HG02840 (cell line): Measurements from ENCODE around the gene YAF2.
"Not testable (repeated sequence)": the region's sequence is repeated elsewhere in the genome, so short reads cannot be mapped to it uniquely, and the experiment has no call there.

Experiments used
- ATAC-seq: cut with Tn5 transposase; IDR thresholded peaks from one replicate; pipeline ENCODE4 v1.9.1; 2021; ENCODE audit warnings: mild to moderate bottlenecking, moderate library complexity, moderate number of reproducible peaks; ENCODE audit not compliant: unreplicated experiment, low FRiP score

The YAF2 gene

DNA sequence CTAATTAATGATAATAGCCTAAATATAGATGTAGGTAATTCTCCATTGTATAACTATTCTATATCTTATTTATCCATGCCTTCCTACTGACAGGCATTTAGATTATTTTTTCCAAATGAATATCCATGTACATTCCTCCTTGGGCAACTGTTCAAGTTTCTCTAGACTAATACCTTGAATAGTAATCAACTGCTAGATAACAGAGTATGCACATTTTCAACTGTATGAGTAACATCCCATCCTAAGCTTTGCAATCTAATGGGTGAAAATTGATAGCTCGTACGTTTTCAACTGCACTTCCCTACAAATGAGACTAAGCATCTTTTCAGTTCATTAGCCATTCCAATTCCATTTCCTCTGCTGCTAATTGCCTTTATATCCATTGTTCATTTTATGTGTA, 37.0 kb downstream of the YAF2 start:
- ATAC-seq, result no peak

DNA sequence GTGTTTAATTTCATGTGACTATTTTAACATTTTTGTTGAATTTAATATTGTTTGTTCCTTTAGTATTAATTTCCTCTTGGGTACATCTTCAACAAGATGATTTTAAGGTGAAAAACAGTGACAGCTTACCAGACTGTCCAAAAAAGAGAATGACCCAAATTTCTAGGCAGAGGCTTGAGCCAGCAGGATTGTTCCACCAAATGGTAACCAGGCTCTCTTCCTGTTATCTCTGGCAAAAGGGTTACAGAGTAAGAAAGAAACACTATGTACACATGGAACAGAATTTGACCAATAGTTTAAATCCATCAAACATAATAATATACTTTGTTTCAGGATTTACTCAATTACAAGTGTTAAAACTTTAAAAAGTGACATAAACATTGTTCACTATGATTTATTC, 39.0 kb downstream of the YAF2 start:
- no peak for ATAC-seq

DNA sequence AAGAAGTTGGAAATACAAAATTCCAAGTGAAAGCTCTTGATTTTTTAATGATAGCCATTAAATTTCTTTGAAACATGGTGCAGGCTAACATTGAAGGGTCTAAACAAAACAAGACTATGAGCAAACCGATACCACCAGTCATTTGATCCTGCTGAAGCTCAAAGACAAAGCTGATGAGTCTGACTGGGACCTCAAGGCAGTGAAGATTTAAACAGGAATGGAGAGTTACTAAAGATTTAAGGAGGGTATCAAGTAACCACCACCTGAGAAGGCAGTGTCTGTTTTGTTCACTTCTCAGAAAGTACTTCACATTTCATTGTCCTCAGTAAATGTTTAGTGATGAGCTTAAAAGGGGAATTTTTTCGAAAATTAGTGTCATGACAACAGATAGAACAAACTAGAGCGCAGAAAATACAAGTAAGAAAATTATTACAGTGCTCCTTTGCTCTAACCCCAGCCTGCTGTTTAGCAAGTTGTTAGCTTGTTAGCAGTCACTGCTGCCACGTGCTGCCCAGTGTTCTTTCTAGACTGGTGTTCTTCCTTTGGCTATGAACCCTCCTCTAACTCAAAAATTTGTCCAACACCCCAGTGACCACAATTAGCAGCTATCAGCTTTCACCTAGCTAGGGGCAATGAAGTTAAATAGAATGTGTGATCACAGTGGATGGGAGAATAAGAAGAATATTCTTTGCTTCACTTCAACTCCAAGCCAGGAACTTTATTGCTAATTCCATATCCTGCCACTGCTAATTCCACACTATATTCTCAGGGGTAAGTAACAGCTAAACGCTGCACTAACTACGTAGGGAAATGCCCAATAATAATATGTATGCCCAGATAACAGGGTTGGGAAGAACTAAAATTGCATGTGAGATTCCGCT, 41.1 kb downstream of the YAF2 start:
- no peak for ATAC-seq

DNA sequence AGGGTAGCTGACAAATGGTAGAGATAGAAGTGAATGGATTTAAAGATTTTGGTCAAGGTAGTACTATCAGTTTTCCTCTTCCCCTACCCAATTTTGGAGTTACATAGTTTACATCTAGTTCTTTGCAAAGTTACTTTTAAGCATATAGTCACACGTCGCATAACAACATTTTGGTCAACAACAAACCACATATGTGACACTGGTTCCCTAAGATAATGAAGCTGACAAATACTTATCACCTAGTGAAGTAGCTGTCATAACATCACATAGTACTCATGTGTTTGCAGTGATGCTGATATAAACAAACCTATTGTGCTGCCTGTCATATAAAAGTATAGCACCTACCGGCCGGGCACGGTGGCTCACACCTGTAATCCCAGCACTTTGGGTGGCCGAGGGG, 45.4 kb downstream of the YAF2 start:
- no peak for ATAC-seq

DNA sequence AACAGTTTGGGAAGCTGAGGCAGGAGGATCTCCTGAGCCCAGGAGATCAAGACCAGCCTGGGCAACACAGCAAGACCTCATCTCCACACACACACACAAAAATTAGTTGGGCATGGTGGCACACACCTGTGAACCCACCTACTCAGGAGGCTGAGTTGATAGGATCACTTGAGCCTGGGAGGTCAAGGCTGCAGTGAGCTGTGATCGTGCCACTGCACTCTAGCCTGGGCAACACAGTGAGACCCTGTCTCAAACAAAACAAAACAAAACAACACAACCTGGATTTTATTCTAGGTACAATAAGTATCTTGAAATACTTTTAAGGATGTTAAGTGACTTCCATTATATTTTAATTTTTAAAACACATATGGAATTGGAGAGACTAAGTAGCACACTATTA, 45.8 kb downstream of the YAF2 start:
- ATAC-seq, result no peak

DNA sequence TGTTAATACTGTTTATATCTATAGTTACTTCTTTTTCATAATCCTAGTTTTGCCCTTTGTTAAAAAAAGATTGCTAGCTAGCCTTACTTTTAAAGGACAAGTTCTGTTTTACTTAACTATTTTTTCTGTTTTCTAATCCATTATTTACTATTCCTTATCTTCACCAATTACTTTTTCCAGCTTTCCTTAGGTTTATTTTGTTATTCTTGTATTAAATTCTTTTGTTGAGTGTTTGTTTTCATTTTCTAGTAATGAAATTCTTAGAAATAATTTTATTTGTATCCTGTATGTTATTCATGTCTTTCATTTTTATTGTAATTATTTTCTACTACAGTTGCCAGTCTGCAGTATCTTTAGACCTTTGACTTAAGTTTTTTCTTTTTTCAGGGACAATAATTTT, 47.7 kb downstream of the YAF2 start:
- ATAC-seq, result no peak

DNA sequence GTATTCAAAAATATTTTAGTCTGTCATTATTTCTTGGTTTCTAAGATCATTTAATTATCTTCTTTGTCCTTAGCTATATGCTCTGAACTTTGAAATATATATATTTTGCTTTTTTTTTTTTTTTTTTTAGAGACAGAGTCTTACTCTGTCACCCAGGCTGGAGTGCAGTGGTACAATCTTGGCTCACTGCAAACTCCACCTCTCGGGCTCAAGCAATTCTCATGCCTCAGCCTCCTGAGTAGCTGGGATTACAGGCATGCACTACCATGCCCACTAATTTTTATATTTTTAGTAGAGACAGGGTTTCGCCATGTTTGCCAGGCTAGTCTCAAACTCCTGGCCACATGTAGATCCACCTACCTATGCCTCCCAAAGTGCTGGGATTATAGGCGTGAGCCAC, 49.8 kb downstream of the YAF2 start:
- ATAC-seq, result not testable (repeated sequence)

DNA sequence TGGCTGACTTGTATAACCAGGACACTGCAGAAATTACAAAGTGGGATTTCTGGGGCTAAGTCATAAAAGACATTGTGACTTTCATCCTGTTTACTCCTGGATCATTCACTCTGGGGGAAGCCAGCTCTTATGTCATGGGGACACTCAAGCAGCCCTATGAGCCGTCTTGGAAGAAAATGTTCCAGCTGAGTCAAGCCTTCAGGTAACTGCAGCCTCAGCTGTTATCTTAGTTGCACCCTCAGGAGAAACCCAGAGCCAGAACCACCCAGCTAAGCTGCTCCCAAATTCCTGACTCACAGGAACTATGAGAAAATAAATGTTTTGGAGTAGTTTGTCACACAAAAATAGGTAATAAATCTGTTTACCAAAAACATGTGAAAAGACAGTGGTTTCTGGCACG, 50.2 kb downstream of the YAF2 start:
- no peak for ATAC-seq

DNA sequence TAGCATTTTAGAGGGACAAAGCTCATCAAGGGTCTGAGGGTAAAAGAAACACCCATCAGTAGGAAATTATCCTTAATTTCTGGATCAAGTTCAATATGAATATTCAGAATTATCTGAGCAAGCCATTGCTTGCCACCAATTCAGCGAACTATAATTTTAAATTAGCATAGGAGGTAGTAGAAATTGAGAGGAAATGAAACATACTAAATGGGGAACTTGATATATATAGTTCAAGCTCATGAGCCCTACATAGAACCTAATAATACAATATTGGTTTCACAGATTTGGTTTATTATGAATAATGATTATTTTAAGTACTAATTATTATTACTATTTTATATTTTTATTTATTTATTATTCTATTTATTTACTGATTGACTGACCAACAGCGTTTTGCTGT, 51.3 kb downstream of the YAF2 start:
- ATAC-seq, result no peak

DNA sequence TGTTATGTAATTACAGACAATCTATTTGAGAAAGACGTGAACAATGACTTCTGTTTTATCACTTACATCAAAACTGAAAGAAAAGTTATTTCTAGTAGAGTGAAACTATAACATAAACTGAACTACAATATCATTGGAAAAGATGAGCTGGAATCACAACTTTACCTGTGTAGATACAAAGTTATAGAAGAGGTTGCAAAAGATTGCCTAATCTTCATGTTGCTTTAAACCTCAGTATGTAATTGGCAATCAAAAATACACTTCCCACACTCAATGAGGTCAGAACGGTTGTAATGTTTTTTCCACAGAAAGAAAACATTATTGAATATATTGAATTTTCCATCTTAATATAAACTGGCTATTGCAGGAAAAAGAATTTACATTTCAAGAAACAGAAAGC, 55.7 kb downstream of the YAF2 start:
- no peak for ATAC-seq

DNA sequence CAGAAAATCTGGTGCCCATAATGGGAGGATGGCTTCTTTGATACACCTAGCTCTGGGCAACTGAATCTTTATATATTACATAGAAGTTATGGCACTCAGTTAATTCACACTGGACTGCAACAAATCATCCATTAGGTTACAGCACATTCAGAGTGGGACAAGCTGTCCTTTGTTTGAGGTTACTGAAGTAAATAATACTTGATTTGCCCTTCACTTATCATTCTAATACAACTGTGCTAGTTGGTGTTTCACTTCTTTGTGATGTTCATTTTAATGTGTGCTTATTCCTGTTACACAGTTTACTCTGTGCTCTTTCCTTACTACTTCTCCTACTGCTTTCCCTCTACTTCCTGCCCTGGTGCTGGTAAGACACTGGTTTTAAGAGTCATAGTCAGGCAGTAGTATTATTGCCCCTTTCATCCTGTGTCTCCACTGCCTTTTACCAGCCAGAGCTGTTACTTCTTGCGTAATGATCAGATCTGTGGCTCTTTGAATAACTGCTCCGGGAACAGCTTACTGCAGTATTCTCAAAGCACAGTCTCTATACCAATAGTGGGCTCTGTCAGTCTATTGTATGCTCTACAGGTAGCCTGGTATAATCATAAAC, 57.0 kb downstream of the YAF2 start:
- ATAC-seq, result no peak

DNA sequence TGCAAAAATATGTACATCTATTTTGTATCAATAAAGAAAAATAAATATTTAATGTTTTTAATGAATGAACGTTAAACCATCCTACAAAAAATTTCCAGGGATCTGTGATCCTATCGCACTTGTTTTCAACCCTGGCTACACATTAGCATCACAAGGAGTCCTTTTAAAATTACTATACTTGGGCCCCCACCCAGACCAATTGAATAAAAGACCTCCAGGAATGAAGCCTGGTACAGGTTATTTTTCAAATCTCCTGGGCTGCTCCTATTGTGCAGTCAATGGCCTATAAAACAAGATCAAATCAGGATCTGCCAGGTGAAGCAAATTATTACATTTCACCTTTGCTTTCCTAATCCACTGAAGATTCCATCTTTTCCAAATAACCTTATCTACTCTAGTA, 59.9 kb downstream of the YAF2 start:
- ATAC-seq, result no peak

DNA sequence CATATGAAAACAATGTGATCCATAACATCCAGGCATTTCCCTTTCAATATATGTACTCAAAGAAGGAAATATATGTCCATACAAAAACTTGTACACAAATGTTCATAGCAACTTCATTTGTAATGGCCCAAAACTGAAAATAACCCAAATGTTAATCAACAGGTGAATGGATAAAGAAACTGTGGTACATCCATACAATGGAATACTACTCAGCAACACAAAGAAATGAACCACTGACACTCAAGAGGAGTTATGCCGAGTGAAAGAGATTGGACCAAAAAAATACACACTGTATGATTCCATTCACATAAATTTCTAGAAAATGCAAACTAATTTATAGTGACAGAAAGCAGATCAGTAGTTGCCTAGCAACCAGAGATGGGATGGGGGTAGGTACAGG, 63.1 kb downstream of the YAF2 start:
- no peak for ATAC-seq

DNA sequence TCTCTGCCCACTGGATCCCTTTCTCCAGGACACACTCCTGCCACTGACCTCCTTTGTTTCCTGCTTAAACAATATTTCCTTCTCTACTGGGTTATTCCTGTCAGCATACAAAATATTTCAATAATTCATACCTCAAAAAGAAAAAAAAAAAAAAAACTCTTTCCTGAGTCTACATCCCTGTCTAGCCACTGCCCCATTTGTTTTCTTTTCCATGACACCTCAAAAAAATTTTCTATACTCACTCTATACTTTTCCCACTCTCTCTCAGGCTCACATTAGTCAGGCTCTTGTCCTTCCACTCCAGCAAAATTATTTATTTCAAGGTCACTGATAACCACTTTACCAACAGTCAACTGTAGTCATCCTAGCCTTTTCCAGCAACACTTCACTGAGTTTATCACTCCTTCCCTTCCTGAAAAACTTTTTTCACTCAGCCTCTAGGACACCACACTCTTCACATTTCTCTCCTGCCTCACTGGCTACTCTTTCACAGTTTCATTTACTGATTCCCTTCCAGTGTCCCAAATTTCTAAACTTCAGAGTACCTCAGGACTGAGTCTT, 64.0 kb downstream of the YAF2 start:
- ATAC-seq, result no peak

DNA sequence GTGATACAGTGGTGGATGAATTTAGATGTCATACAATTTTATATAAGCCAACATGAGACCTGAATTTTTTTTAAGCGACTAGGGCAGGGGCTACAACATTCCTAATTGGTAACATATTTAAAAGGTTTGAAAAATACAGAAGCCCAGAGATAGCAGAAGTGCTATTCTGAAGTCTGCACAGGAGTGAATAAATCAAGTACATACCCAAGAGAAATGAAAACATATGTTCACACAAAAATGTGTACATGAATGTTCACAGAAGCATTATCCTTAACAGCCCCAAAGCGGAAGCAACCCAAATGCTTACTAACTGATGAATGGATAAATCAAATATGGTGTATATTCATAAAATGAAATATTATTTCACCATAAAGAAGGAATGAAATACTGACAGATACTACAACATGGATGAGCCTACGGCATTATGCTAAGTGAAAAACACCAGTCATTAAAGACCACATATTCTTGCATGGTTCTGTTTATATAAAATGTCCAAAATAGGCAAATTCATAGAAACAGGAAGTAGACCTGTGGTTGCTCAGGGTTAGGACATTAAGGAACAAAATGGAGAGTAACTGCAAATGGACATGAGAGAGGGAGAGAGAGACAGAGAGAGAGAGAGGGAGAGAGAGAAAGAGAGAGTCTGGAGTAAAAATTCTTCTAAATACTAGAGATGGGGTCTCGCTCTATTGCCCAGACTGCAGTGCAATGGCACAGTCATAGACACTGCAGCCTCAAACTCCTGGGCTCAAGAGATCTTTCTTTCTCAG, 65.4 kb downstream of the YAF2 start:
- ATAC-seq, result no peak

DNA sequence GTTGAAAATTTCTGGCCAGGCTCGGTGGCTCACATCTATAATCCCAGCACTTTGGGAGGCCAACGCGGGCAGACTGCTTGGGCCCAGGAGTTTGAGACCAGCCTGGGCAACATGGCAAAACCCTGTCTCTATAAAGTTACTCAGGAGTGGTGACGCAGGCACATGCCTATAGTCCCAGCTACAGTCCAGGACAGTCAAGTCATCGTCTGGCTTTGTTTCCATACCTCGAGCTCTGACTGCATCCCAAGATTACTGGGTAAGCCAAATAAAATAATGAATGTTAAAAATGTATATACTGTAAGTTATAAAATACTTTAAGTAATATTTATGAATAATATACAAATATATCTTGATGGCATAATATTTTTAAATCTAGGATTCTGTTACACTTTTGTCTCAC, 70.3 kb downstream of the YAF2 start:
- no peak for ATAC-seq

DNA sequence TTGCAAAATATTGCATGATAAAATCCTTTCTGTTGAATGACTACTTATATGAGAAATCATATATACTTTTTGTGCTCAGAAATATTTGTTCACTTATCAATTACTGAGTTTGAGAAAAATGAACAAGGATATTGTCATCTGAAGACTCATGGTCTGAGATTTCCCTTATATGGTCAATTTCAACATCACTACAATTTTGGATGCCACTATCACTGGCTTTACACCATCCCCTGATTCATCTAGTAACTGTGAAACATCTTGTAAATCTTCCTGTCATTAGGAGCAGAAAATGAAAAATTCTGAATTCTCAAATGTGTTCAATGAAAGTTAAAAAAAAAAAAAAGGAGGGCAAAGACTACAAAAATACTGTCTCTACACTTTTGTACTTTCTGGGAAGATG, 71.5 kb downstream of the YAF2 start:
- no peak for ATAC-seq

DNA sequence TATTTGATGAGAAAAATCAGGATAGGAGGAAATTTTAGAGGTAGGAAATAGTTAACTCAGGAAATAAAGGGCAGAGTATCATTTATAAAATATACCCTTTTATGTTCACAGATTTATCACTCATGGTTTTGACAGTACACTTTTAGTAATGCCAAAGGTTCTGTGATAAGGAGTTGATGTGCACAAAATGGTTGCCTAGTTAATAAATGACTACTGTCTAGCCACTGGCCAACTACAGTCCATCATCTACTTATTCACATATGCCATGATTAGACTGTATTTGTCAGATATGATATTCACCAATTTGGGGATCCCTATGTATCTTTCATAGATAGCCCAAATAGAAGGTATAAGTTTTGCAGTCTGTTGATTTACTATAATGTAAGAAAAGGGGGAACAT, 74.1 kb downstream of the YAF2 start:
- no peak for ATAC-seq

DNA sequence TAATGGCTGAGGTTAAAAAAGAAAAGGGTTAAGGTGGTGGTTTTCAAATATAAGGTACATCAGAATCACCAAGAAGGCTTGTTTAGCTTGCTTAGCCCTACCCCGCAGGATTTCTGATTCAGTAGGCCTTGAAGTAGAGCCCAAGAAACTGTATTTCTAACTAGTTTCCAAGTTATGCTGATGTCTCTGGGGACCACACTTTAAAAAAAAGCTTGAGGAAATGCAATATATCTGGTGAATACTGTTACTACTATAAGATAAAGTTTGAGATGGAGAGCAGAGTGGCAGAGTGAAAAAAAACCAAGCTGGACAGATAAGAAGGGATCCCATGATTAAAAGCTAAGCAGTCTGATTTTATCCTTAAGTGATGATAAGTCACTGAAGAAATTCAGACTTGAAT, 75.1 kb downstream of the YAF2 start:
- no peak for ATAC-seq

DNA sequence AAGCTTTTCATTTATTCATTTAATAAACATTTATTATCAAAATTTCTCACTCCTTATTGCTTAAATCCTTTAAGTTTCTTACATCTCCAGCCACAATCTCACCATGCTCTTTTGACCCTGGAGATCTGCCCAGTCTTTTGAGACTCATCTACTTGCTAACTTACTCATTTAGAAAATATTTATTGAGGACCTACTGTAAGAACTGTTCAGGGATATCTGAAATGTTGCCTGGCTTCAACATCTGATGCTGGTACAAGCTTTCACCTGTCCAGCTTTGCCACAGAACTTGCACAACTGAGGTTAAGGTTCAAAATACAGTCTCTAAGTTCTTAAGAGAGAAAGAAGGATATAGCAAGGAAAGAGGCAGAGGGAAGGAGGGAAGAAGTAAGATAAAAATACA, 75.9 kb downstream of the YAF2 start:
- no peak for ATAC-seq

DNA sequence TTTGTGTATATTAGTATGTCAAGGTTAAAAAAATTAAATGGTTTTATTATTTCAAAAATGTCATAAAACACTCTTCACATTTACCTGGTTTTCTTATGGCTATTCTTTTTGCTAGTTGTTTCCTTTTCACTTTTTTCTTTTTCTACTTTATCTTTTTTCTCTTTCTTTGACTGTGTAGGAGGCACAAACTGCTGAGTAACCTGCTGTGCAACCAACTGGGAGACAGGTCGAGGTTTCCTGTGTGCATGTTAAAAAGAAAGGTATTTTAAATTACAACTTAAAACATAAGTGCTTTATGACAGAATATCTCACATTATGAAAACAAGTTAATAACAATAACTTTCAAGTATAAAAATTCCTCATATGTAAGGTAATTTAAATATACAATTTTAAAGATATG, 76.5 kb downstream of the YAF2 start:
- ATAC-seq, result no peak
